A549 (cell line): Measurements from ENCODE around the gene CBFB. TPM values are rescaled to one million over a fixed set of nuclear protein-coding genes. Genes with fewer than 3 reads are reported as not detected.

Experiments used
- ATAC-seq, 2 experiments: fragments of 200-7000 bp in 1 of 2; fragments of >200 bp in 1 of 2; cut with Nextera tagmentation in 1 of 2; cut with Tn5 transposase in 1 of 2; 3 replicates each; pipeline versions ENCODE4 v1.8.0 to v1.9.1; 2018 to 2020; ENCODE audit warnings: mild to moderate bottlenecking in 1 of 2, moderate library complexity in 1 of 2
- CTCF ChIA-PET: fragments of 300-600 bp; sonication (Branson Sonifier 250); formaldehyde crosslinking; extraction: SDS; loops from one replicate; lab custom pipeline; 2021; ENCODE audit warnings: antibody characterized with exemption, inconsistent platforms; lab: Yijun Ruan, JAX
- POLR2A ChIA-PET: fragments of 350-600 bp; formaldehyde crosslinking; extraction: SDS; loops from one replicate; lab custom pipeline; 2021; ENCODE audit warnings: antibody characterized with exemption, inconsistent platforms; lab: Yijun Ruan, JAX
- DNase-seq, 2 experiments: peaks; one replicate each; pipeline versions ENCODE4 v3.0.0 to v3.0.0-alpha.2; 2011 to 2016; ENCODE audit warnings: low read depth in 1 of 2, low spot score in 1 of 2
- FAIRE-seq: peaks from 2 replicates; lab custom pipeline; 2011; peaks lifted over from hg19 to GRCh38; lab: Jason Lieb, UNC
- H3K27ac ChIP-seq, 2 experiments: fragments of >200 bp; sonication (Bioruptor Twin); formaldehyde crosslinking; 3 replicates each; pipeline ENCODE4 v1.5.1; 2016 to 2017
- H3K4me1 ChIP-seq: fragments of >200 bp; sonication (Bioruptor Twin); formaldehyde crosslinking; 3 replicates; pipeline ENCODE4 v1.6.1; 2016
- H3K4me2 ChIP-seq: fragments of >200 bp; sonication (Bioruptor Twin); formaldehyde crosslinking; 3 replicates; pipeline ENCODE4 v1.6.1; 2016
- H3K4me3 ChIP-seq: fragments of >200 bp; sonication (Bioruptor Twin); formaldehyde crosslinking; 3 replicates; pipeline ENCODE4 v1.5.1; 2016
- H3K9me3 ChIP-seq: fragments of >200 bp; sonication (Bioruptor Twin); formaldehyde crosslinking; 3 replicates; pipeline ENCODE4 v1.6.1; 2016
- CBX8 ChIP-seq: fragments of 200-600 bp; sonication (generic); IDR thresholded peaks from 2 replicates; pipeline ENCODE4 v1.6.1; 2016
- CEBPB ChIP-seq, 2 experiments: fragments of >200 bp in 1 of 2; sonication (Bioruptor Twin) in 1 of 2; formaldehyde crosslinking in 1 of 2; IDR thresholded peaks; 2 replicates each; pipeline ENCODE4 v1.6.1; 2012 to 2016
- EHF ChIP-seq: fragments of 250-450 bp; sonication (Bioruptor Pico); IDR thresholded peaks from 2 replicates; pipeline ENCODE4 v1.5.0; 2020; ENCODE audit warnings: mild to moderate bottlenecking
- HEYL ChIP-seq: fragments of 250-450 bp; sonication (Bioruptor Pico); IDR thresholded peaks from 2 replicates; pipeline ENCODE4 v1.8.0; 2021; ENCODE audit warnings: mild to moderate bottlenecking, moderate library complexity
- HOXA7 ChIP-seq: fragments of 250-450 bp; sonication (Bioruptor Pico); IDR thresholded peaks from 2 replicates; pipeline ENCODE4 v1.5.0; 2020; ENCODE audit warnings: mild to moderate bottlenecking, moderate library complexity
- HOXB5 ChIP-seq: fragments of 250-450 bp; sonication (Bioruptor Pico); IDR thresholded peaks from 2 replicates; pipeline ENCODE4 v1.5.0; 2020; ENCODE audit warnings: mild to moderate bottlenecking, moderate library complexity
- KDM1A ChIP-seq: fragments of 200-600 bp; sonication (generic); IDR thresholded peaks from 2 replicates; pipeline ENCODE4 v1.6.1; 2016; ENCODE audit warnings: low read depth, mild to moderate bottlenecking
- MAFK ChIP-seq: fragments of 450-650 bp; IDR thresholded peaks from 2 replicates; pipeline ENCODE4 v1.6.1; 2014; ENCODE audit not compliant: partially characterized antibody
- POLR2AphosphoS2 ChIP-seq: conservative IDR thresholded peaks from 2 replicates; pipeline ENCODE4 v1.6.1; 2012; ENCODE audit warnings: low read length, improper control_type of control experiment, inconsistent platforms
- RFX5 ChIP-seq: fragments of 450-650 bp; IDR thresholded peaks from 2 replicates; pipeline ENCODE4 v1.7.1; 2014; ENCODE audit warnings: antibody characterized with exemption, mild to moderate bottlenecking, moderate library complexity
- TFCP2L1 ChIP-seq: fragments of 250-450 bp; sonication (Bioruptor Pico); IDR thresholded peaks from 2 replicates; pipeline ENCODE4 v1.5.0; 2021; ENCODE audit warnings: mild to moderate bottlenecking
- ZC3H11A ChIP-seq: fragments of 450-650 bp; IDR thresholded peaks from 2 replicates; pipeline ENCODE4 v1.6.1; 2014; ENCODE audit warnings: antibody characterized with exemption, mild to moderate bottlenecking
- WGBS: methylation state at CpG from one replicate; pipeline ENCODE4 v1.1.6; 2017; ENCODE audit errors: missing lambda C conversion rate; 5-methylcytosine and 5-hydroxymethylcytosine counted together
- polyA plus RNA-seq, 4 experiments: library from polyadenylated mRNA; depleted of rRNA in 3 of 4; stranded (reverse); fragments of >200 nt; fragmentation: RNase III in 1 of 4; extraction: RNeasy Plus Mini Kit Qiagen cat#74134 plus additional on column Dnase treatment in 1 of 4; gene quantifications; 2 replicates in 3 of 4; 3 replicates in 1 of 4; pipeline ENCODE4 v1.2.3, GENCODE V29; 2011 to 2017
- TF ChIP-seq, protein P1 (sequence below): fragments of >200 bp; sonication (Bioruptor Twin); formaldehyde crosslinking; IDR thresholded peaks from 2 replicates; pipeline ENCODE4 v1.6.1; 2016
- TF ChIP-seq, protein P2 (sequence below): fragments of >200 bp; sonication (Bioruptor Twin); formaldehyde crosslinking; IDR thresholded peaks from 3 replicates; pipeline ENCODE4 v1.5.1; 2016

Gene CBFB
- polyA plus RNA-seq, 2 of the 4 experiments (the other 2 are of a cell fraction), result 27.7 to 61.3 TPM

DNA sequence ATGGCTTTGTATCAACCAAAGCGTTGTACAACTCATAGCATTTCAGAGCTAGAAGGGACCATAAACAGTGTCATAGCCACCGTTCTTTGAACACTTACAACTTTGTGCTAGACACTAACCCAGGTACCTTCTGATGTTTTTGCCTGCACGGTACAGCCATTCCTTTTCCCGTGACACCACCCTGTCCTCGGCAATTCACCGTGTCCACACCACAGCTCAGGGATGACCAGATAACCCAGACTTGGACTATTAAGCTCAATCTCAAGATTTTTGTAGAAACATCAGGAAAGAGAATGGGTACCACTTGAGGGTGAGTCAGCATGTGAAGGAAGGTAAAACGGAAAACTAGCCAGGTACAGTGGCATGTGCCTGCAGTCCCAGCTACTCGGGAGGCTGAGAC lies 9.8 kb upstream of the CBFB start:
- Histone ChIP-seq H3K27ac (no peak overlapping the region), H3K4me2 (no peak overlapping the region), H3K9me3 (no peaks in the 10 kb centered on the region), H3K4me3 (no peak overlapping the region), H3K4me1 (peaks cover 4% of the 10 kb centered on the region; the same call in 2 of the 3 replicates)
- WGBS, result 82% methylated on average over 8 of the region's 8 CpGs
- TF ChIP-seq HOXA7 (CRISPR knock-in tag) (no peak), EHF (CRISPR knock-in tag) (no peak), HEYL (CRISPR knock-in tag) (no peak), POLR2AphosphoS2 (no peak), MAFK (no peak), HOXB5 (CRISPR knock-in tag) (no peak), RFX5 (no peak)
- POLR2A ChIA-PET, result no interaction called here
- no peak for FAIRE-seq
- DNase-seq, result no peak
- CTCF ChIA-PET, result interaction anchor here (0.9 to 9.1 kb wide), 18 partner anchors 8 to 171 kb away, joined by 3 to 94 read pairs (median 8); partner anchors contain the start of genes B3GNT9, CES3, EXOC3L1 and FBXL8
- ATAC-seq, result no peak

DNA sequence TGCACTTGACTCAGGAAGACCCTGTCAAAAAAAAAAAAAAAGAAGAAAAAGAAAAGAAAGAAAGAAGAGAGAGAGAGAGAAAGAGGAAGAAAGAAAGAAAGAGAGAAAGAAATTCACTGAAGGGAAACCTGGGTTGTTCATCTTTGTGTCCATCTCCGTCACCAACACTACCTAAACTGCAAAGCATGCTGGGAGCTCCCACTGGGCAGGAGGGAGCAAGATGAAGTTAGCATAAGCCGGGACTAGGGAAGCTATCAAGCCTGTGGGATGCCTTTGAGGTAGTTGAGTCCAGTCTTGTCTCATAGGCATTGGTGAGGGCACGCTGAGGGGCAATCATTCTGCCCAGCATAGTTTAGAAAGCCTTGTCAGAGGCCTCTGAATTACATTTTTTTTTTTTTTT lies 7.6 kb upstream of the CBFB start:
- 84% methylated on average over 3 of the region's 3 CpGs for WGBS
- Histone ChIP-seq H3K4me2 (no peak overlapping the region), H3K4me1 (peaks cover 4% of the 10 kb centered on the region; the same call in 2 of the 3 replicates), H3K4me3 (no peak overlapping the region), H3K9me3 (no peaks in the 10 kb centered on the region), H3K27ac (no peak overlapping the region)
- ATAC-seq (no peak), FAIRE-seq (no peak), DNase-seq (no peak)
- ChIA-PET CTCF (interaction anchor here (0.7 to 9.1 kb wide), 9 partner anchors 8 to 164 kb away, joined by 3 to 94 read pairs (median 4); no protein-coding TSS in a partner anchor), POLR2A (no interaction called here)
- TF ChIP-seq KDM1A (no peak), TFCP2L1 (CRISPR knock-in tag) (no peak), CEBPB (IDR thresholded peaks at IDR 0.05) (no peak), ZC3H11A (no peak)
- TF ChIP-seq, protein P1, sequence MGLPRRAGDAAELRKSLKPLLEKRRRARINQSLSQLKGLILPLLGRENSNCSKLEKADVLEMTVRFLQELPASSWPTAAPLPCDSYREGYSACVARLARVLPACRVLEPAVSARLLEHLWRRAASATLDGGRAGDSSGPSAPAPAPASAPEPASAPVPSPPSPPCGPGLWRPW, result no peak
- TF ChIP-seq, protein P2, sequence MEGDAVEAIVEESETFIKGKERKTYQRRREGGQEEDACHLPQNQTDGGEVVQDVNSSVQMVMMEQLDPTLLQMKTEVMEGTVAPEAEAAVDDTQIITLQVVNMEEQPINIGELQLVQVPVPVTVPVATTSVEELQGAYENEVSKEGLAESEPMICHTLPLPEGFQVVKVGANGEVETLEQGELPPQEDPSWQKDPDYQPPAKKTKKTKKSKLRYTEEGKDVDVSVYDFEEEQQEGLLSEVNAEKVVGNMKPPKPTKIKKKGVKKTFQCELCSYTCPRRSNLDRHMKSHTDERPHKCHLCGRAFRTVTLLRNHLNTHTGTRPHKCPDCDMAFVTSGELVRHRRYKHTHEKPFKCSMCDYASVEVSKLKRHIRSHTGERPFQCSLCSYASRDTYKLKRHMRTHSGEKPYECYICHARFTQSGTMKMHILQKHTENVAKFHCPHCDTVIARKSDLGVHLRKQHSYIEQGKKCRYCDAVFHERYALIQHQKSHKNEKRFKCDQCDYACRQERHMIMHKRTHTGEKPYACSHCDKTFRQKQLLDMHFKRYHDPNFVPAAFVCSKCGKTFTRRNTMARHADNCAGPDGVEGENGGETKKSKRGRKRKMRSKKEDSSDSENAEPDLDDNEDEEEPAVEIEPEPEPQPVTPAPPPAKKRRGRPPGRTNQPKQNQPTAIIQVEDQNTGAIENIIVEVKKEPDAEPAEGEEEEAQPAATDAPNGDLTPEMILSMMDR, result no peak

DNA sequence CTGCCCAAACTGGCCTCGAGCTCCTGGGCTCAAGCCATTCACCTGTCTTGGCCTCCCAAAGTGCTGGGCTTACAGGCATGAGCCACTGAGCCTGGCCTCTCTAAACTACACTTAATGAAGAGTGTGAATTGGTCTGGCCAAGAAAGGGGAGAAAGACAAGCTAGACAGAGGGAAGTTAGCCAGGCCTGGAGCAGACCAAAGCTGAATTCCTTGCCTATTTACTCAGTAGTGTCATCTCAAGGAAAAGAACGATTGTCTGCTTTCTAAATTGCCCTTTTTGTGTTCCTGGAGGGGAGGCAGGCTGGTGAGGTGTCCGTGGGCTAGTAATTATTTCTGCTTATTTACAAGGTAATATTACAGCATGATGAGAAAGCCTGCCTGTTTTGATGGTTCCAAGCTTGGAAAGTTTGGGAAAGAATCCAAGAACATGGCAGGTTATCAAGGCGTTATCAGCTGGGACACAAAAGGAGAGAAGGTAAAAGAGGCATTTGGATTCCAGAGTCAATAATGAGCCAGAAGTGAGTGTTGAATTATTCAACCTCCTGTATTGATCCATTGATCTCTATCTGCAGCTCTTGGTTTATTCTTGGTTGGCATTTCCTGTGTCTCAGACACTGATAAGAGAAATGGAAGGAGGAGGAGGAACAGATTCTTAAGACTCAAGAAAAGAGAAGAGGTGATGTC lies 6.3 kb upstream of the CBFB start:
- no peak for FAIRE-seq

More for the DNA sequence above, 6.3 kb upstream of the CBFB start:
- no peak for DNase-seq
- Histone ChIP-seq H3K27ac (no peak overlapping the region), H3K4me1 (peaks cover 4% of the 10 kb centered on the region; the same call in 2 of the 3 replicates), H3K4me3 (no peak overlapping the region), H3K4me2 (no peak overlapping the region), H3K9me3 (no peaks in the 10 kb centered on the region)
- ChIA-PET POLR2A (no interaction called here), CTCF (interaction anchor here (0.6 to 9.1 kb wide), 10 partner anchors 9 to 309 kb away, joined by 3 to 94 read pairs (median 4); no protein-coding TSS in a partner anchor)
- 49% methylated on average over 4 of the region's 4 CpGs for WGBS
- no peak for ATAC-seq
- TF ChIP-seq MAFK (no peak), CBX8 (no peak)
- TF ChIP-seq, protein P2, result no peak
- TF ChIP-seq, all 56 proteins: peak for 0
